ENCODE results near the gene LRCH4.

DNA sequence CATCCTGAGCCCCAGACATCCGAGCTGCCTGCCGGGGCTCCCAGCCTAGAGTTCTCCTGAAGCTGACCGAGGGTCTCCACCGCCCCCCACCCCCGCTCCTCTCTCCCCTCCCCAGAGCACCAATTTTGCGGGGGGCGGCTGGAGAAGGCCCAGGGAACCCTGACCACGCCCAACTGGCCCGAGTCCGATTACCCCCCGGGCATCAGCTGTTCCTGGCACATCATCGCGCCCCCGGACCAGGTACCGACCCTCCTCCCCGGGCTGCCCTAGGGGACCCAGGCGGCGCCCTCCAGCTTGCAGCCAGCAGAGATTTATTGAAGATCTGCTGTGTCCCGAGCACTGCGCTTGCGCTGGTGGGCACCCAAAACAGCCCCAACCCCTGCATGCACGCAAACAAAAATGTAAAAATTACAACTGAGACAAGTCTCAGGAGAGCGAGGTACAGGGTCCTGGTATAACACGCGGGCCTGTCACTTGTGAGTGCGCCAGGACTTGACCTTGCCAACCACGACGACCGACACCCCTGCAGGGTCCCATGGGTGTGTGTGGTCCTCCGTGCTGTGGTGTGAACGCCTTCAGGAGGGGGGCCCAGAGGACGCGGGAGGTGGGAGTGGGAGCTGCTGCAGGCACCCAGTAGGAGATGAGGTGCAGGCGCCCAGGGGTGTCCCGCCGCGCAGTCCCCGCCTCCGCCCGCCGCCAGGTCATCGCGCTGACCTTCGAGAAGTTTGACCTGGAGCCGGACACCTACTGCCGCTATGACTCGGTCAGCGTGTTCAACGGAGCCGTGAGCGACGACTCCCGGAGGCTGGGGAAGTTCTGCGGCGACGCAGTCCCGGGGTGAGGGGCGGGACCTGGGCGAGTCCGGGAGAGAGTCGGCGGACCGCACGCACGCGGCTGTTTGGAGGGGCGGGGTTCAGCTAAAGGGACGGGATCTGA lies 19.3 kb upstream of the LRCH4 start:
- TF ChIP-seq, protein P1, sequence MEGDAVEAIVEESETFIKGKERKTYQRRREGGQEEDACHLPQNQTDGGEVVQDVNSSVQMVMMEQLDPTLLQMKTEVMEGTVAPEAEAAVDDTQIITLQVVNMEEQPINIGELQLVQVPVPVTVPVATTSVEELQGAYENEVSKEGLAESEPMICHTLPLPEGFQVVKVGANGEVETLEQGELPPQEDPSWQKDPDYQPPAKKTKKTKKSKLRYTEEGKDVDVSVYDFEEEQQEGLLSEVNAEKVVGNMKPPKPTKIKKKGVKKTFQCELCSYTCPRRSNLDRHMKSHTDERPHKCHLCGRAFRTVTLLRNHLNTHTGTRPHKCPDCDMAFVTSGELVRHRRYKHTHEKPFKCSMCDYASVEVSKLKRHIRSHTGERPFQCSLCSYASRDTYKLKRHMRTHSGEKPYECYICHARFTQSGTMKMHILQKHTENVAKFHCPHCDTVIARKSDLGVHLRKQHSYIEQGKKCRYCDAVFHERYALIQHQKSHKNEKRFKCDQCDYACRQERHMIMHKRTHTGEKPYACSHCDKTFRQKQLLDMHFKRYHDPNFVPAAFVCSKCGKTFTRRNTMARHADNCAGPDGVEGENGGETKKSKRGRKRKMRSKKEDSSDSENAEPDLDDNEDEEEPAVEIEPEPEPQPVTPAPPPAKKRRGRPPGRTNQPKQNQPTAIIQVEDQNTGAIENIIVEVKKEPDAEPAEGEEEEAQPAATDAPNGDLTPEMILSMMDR (IDR thresholded peaks at IDR 0.05), result peak; percentile 15; the same call in 1 of the 2 replicates
- no peak for TF ChIP-seq ZFX (IDR thresholded peaks at IDR 0.05; ENCODE audit: borderline replicate concordance)
